SU-DHL-6 (cell line): ENCODE results near the gene HMG20A.
"Not testable (repeated sequence)": the region's sequence is repeated elsewhere in the genome, so short reads cannot be mapped to it uniquely, and the experiment has no call there.

ENCODE experiments used
- H2AFZ ChIP-seq: fragments of 200-600 bp; sonication (generic); 2 replicates; pipeline ENCODE4 v1.6.1; 2014; ENCODE audit warnings: low read depth, mild to moderate bottlenecking, moderate library complexity, mixed read lengths, antibody characterized with exemption, low read length; ENCODE audit not compliant: severe bottlenecking
- H3F3A ChIP-seq: fragments of 200-600 bp; shearing (Covaris generic); 2 replicates; pipeline ENCODE4 v1.6.0; 2016; ENCODE audit warnings: antibody characterized with exemption, mild to moderate bottlenecking; ENCODE audit not compliant: insufficient read depth
- H3K27ac ChIP-seq: fragments of 200-600 bp; sonication (generic); 2 replicates; pipeline ENCODE4 v1.5.1; 2016; ENCODE audit warnings: low read depth, mild to moderate bottlenecking, low read length, moderate library complexity, mixed read lengths
- H3K27me3 ChIP-seq: fragments of 200-600 bp; sonication (generic), shearing (Covaris generic); 2 replicates; pipeline ENCODE4 v1.6.0; 2014; ENCODE audit warnings: mild to moderate bottlenecking, low read length
- H3K36me3 ChIP-seq: fragments of 200-600 bp; sonication (generic); 2 replicates; pipeline ENCODE4 v1.6.1; 2014; ENCODE audit warnings: mild to moderate bottlenecking, low read length, mixed read lengths
- H3K4me2 ChIP-seq: fragments of 300-600, 200-600 bp; shearing (Covaris generic), sonication (generic); 2 replicates; pipeline ENCODE4 v1.6.0; 2014; ENCODE audit warnings: low read length, low read depth, mild to moderate bottlenecking; ENCODE audit not compliant: poor library complexity, severe bottlenecking
- H3K4me3 ChIP-seq: fragments of 200-600 bp; sonication (generic); 2 replicates; pipeline ENCODE4 v1.5.1; 2014; ENCODE audit warnings: antibody characterized with exemption, low read length, mild to moderate bottlenecking, mixed read lengths; ENCODE audit not compliant: insufficient read depth, poor library complexity, severe bottlenecking
- H3K79me2 ChIP-seq: fragments of 200-600 bp; sonication (generic); 2 replicates; pipeline ENCODE4 v1.6.1; 2014; ENCODE audit warnings: mild to moderate bottlenecking, low read length, moderate library complexity; ENCODE audit not compliant: insufficient read depth
- H3K9ac ChIP-seq: fragments of 200-600 bp; sonication (generic); 2 replicates; pipeline ENCODE4 v1.7.0; 2014; ENCODE audit warnings: mild to moderate bottlenecking, low read length
- H3K9me2 ChIP-seq: fragments of 200-600 bp; sonication (generic); replicated peaks from 2 replicates; pipeline ENCODE4 v1.6.1; 2014; ENCODE audit warnings: low read length; ENCODE audit not compliant: insufficient read depth
- H3K9me3 ChIP-seq: fragments of 200-600 bp; sonication (generic); 2 replicates; pipeline ENCODE4 v1.6.1; 2014; ENCODE audit warnings: low read length, mixed read lengths; ENCODE audit not compliant: insufficient read depth
- H4K20me1 ChIP-seq: fragments of 200-600 bp; sonication (generic); 2 replicates; pipeline ENCODE4 v1.6.1; 2014; ENCODE audit warnings: low read depth, mild to moderate bottlenecking, antibody characterized with exemption, low read length, moderate library complexity, mixed read lengths
- EZH2phosphoT487 ChIP-seq: fragments of 200-600 bp; sonication (generic), shearing (Covaris generic); conservative IDR thresholded peaks from 2 replicates; pipeline ENCODE4 v1.6.1; 2018; ENCODE audit warnings: mild to moderate bottlenecking, antibody characterized with exemption, low read length, moderate library complexity, mixed read lengths
- TF ChIP-seq, protein P1 (sequence below): fragments of 200-600 bp; sonication (generic); IDR thresholded peaks from one replicate; pipeline ENCODE4 v1.5.1; 2017; ENCODE audit warnings: antibody characterized with exemption, mild to moderate bottlenecking, low read length, moderate library complexity; ENCODE audit not compliant: insufficient read depth, poor library complexity, severe bottlenecking

The HMG20A gene

DNA sequence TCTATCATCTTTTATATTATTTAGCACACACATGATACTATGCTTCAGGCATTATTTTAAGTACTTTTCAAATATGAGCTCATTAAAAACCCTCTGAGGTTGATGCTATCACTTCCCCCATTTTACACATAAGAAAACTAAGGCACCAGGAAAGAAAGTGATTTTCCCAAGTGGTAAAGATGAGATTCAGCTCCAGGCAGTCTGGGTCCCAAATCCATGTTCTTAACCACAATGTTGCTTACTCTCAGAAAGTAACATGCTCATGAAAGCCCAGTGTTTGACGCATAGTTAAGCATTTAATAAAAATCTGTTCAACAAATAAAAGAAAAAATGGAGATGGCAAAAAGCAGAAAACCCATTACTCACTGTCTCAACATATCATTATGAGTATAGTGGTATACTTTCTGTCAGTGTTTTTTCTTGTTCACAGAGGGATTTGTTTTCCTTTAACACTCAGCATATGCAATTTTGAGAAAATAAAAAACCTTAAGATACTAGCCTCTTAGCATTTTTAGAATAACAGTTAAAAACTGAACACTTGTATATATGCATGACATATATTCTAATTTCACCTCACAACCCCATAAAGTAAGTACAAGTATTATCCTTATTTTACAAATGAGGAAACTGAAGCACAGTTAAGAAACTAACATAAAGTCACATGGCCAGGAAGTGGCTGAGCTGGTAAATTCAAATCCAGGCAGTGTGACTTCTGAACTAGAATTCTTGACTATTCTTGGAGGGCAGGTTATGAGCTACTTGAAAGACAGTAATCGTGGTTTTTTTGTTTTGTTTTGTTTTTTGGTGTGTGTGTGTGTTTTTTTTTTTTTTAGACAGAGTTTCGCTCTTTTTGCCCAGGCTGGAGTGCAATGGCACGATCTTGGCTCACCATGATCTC lies 11.2 kb upstream of the HMG20A start:
- H3K4me3 ChIP-seq, result no peak overlapping the region
- no peak overlapping the region for H3K9ac ChIP-seq
- no peaks in the 10 kb centered on the region for H3K27me3 ChIP-seq
- no peak overlapping the region for H3K27ac ChIP-seq
- 0 out of 2 replicates have a peak, but pooled peaks cover 5% of the 10 kb centered on the region for H3F3A ChIP-seq
- no peaks in the 10 kb centered on the region for H3K9me2 ChIP-seq
- H3K36me3 ChIP-seq, result no peaks in the 10 kb centered on the region
- no peak overlapping the region for H3K4me2 ChIP-seq
- H3K79me2 ChIP-seq, result no peaks in the 10 kb centered on the region
- TF ChIP-seq, protein P1, sequence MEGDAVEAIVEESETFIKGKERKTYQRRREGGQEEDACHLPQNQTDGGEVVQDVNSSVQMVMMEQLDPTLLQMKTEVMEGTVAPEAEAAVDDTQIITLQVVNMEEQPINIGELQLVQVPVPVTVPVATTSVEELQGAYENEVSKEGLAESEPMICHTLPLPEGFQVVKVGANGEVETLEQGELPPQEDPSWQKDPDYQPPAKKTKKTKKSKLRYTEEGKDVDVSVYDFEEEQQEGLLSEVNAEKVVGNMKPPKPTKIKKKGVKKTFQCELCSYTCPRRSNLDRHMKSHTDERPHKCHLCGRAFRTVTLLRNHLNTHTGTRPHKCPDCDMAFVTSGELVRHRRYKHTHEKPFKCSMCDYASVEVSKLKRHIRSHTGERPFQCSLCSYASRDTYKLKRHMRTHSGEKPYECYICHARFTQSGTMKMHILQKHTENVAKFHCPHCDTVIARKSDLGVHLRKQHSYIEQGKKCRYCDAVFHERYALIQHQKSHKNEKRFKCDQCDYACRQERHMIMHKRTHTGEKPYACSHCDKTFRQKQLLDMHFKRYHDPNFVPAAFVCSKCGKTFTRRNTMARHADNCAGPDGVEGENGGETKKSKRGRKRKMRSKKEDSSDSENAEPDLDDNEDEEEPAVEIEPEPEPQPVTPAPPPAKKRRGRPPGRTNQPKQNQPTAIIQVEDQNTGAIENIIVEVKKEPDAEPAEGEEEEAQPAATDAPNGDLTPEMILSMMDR, result no peak
- TF ChIP-seq EZH2phosphoT487, result no peak
- H3K9me3 ChIP-seq, result no peaks in the 10 kb centered on the region
- no peak overlapping the region for H2AFZ ChIP-seq
- peaks cover 16% of the 10 kb centered on the region for H4K20me1 ChIP-seq

GRCh38 chr15:77410157-77410500 lies 10.6 kb upstream of the HMG20A start:
- not testable (repeated sequence) for H3K27ac ChIP-seq, H3K4me2 ChIP-seq, H3K79me2 ChIP-seq, H2AFZ ChIP-seq, H3K9me2 ChIP-seq, H3K9ac ChIP-seq, H3F3A ChIP-seq, H3K36me3 ChIP-seq, H3K4me3 ChIP-seq, H3K9me3 ChIP-seq, H3K27me3 ChIP-seq
- H4K20me1 ChIP-seq, result peaks cover 17% of the 10 kb centered on the region

GRCh38 chr15:77410701-77411618 lies 9.7 kb upstream of the HMG20A start:
- Histone ChIP-seq H3F3A (0 out of 2 replicates have a peak, but pooled peaks cover 5% of the 10 kb centered on the region), H3K4me3 (no peak overlapping the region), H3K9me3 (no peaks in the 10 kb centered on the region), H3K9me2 (no peaks in the 10 kb centered on the region), H3K4me2 (no peak overlapping the region), H3K79me2 (no peaks in the 10 kb centered on the region), H3K27ac (no peak overlapping the region), H2AFZ (no peak overlapping the region), H3K9ac (no peak overlapping the region), H3K27me3 (no peaks in the 10 kb centered on the region), H4K20me1 (peaks cover 14% of the 10 kb centered on the region), H3K36me3 (no peaks in the 10 kb centered on the region)
- TF ChIP-seq, protein P1, result no peak
- TF ChIP-seq EZH2phosphoT487, result no peak
